SK-N-SH (cell line): ENCODE measurements around the gene LRMDA. TPM values are rescaled to one million over a fixed set of nuclear protein-coding genes. Genes with fewer than 3 reads are reported as not detected.

Source experiments
- CTCF ChIA-PET: fragments of 300-600, 350-600 bp; formaldehyde crosslinking; extraction: SDS; loops from one replicate; lab custom pipeline; 2021; lab: Yijun Ruan, JAX
- POLR2A ChIA-PET: fragments of 350-600 bp; sonication (Branson Sonifier 250); formaldehyde crosslinking; extraction: SDS; loops from one replicate; lab custom pipeline; 2020; ENCODE audit warnings: antibody characterized with exemption, inconsistent platforms; lab: Yijun Ruan, JAX
- DNase-seq: peaks from one replicate; pipeline ENCODE4 v3.0.0; 2012
- H2AFZ ChIP-seq: fragments of 200-600 bp; sonication (generic); 2 replicates; pipeline ENCODE4 v1.8.1; 2016; ENCODE audit warnings: antibody characterized with exemption, mild to moderate bottlenecking, low read depth
- H3F3A ChIP-seq: fragments of 200-600 bp; sonication (generic); replicated peaks from 2 replicates; pipeline ENCODE3; 2016; ENCODE audit warnings: antibody characterized with exemption, mild to moderate bottlenecking; ENCODE audit not compliant: insufficient read depth
- H3K27ac ChIP-seq, 2 experiments: fragments of 200-500 bp in 1 of 2; fragments of 200-600 bp in 1 of 2; sonication (Bioruptor generic) in 1 of 2; sonication (generic), shearing (Covaris generic) in 1 of 2; 2 replicates each; pipeline versions ENCODE4 v1.5.1 to v1.6.1; 2014 to 2016; ENCODE audit warnings: low read depth in 2 of 2, inconsistent platforms in 1 of 2, low read length in 1 of 2, mild to moderate bottlenecking in 1 of 2, mixed read lengths in 1 of 2
- H3K27me3 ChIP-seq: fragments of 200-600 bp; sonication (generic), shearing (Covaris generic); 2 replicates; pipeline ENCODE4 v1.6.1; 2016; ENCODE audit warnings: mixed run types; ENCODE audit not compliant: insufficient read depth
- H3K36me3 ChIP-seq, 2 experiments: fragments of 200-500 bp in 1 of 2; fragments of 200-600 bp in 1 of 2; sonication (Bioruptor generic) in 1 of 2; sonication (generic) in 1 of 2; replicated peaks in 1 of 2; 2 replicates each; pipeline versions ENCODE3 to v1.5.1; 2014 to 2016; ENCODE audit warnings: low read length in 1 of 2, mild to moderate bottlenecking in 1 of 2; ENCODE audit not compliant: insufficient read depth in 2 of 2, control insufficient read depth in 1 of 2
- H3K4me1 ChIP-seq, 2 experiments: fragments of 200-500 bp in 1 of 2; fragments of 200-600 bp in 1 of 2; sonication (Bioruptor generic) in 1 of 2; sonication (generic), shearing (Covaris generic) in 1 of 2; 2 replicates each; pipeline versions ENCODE4 v1.5.1 to v1.6.1; 2014 to 2016; ENCODE audit warnings: low read depth in 1 of 2, low read length in 1 of 2, mixed run types in 1 of 2; ENCODE audit not compliant: insufficient read depth in 2 of 2, control insufficient read depth in 1 of 2
- H3K4me2 ChIP-seq: fragments of 200-600 bp; sonication (generic), shearing (Covaris generic); 2 replicates; pipeline ENCODE4 v1.6.1; 2017; ENCODE audit warnings: mixed run types
- H3K4me3 ChIP-seq, 2 experiments: fragments of 200-500 bp in 1 of 2; fragments of 200-600 bp in 1 of 2; sonication (Bioruptor generic) in 1 of 2; sonication (generic), shearing (Covaris generic) in 1 of 2; 2 replicates each; pipeline versions ENCODE4 v1.5.1 to v1.8.1; 2014 to 2016; ENCODE audit warnings: low read depth in 2 of 2, inconsistent platforms in 1 of 2, low read length in 1 of 2, mild to moderate bottlenecking in 1 of 2, mixed read lengths in 1 of 2, moderate library complexity in 1 of 2
- H3K79me2 ChIP-seq: fragments of 200-600 bp; sonication (generic); 2 replicates; pipeline ENCODE4 v1.8.1; 2017; ENCODE audit warnings: mild to moderate bottlenecking; ENCODE audit not compliant: insufficient read depth
- H3K9ac ChIP-seq: fragments of 200-600 bp; sonication (generic); 2 replicates; pipeline ENCODE4 v1.6.1; 2017; ENCODE audit warnings: mixed run types
- H3K9me2 ChIP-seq: fragments of 200-600 bp; sonication (generic); 2 replicates; pipeline ENCODE4 v1.6.1; 2017; ENCODE audit warnings: mixed run types
- H3K9me3 ChIP-seq: fragments of 200-600 bp; sonication (generic); 2 replicates; pipeline ENCODE4 v1.6.1; 2017; ENCODE audit warnings: mixed run types, mild to moderate bottlenecking, moderate library complexity
- H4K20me1 ChIP-seq: fragments of 200-600 bp; sonication (generic); 2 replicates; pipeline ENCODE4 v1.6.1; 2017; ENCODE audit warnings: mild to moderate bottlenecking, mixed run types; ENCODE audit not compliant: insufficient read depth
- CHD2 ChIP-seq: fragments of 150-350 bp; IDR thresholded peaks from 2 replicates; pipeline ENCODE4 v1.6.1; 2018; ENCODE audit warnings: low read length; ENCODE audit not compliant: partially characterized antibody
- FOXM1 ChIP-seq: IDR thresholded peaks from 2 replicates; pipeline ENCODE4 v1.4.0; 2012; ENCODE audit warnings: low read depth, mild to moderate bottlenecking
- NRF1 ChIP-seq: IDR thresholded peaks from 2 replicates; pipeline ENCODE4 v1.6.1; 2012; ENCODE audit warnings: low read depth, mild to moderate bottlenecking, low read length
- REST ChIP-seq: IDR thresholded peaks from 2 replicates; pipeline ENCODE4 v1.6.1; 2012; ENCODE audit warnings: mild to moderate bottlenecking, low read depth, low read length, moderate library complexity
- SMC3 ChIP-seq: IDR thresholded peaks from 2 replicates; pipeline ENCODE4 v1.6.1; 2012; ENCODE audit warnings: low read depth, low read length, improper control_type of control experiment
- USF1 ChIP-seq: IDR thresholded peaks from 2 replicates; pipeline ENCODE4 v1.4.0; 2012; ENCODE audit warnings: low read depth, borderline replicate concordance
- USF2 ChIP-seq: fragments of 150-350 bp; IDR thresholded peaks from 2 replicates; pipeline ENCODE4 v1.6.1; 2017; ENCODE audit warnings: antibody characterized with exemption, low read length, low read depth, borderline replicate concordance
- WGBS: methylation state at CpG from one replicate; pipeline ENCODE4 v1.1.6; 2017; ENCODE audit warnings: low lambda C conversion rate; 5-methylcytosine and 5-hydroxymethylcytosine counted together
- polyA plus RNA-seq, 3 experiments: library from polyadenylated mRNA; depleted of rRNA; stranded (reverse); fragments of >200 nt; gene quantifications; 2 replicates each; pipeline ENCODE4 v1.2.3, GENCODE V29; 2012

Gene LRMDA
- polyA plus RNA-seq, 1 of the 3 experiments (the other 2 are of a cell fraction): 0.95 TPM

- TF ChIP-seq USF2 (no peak), NRF1 (no peak), FOXM1 (no peak), CHD2 (no peak)
Observed at GRCh38 chr10:76211691-76212090, 780.3 kb downstream of the LRMDA start (continued).

GRCh38 chr10:76213876-76214275 lies 782.5 kb downstream of the LRMDA start:
- WGBS: 67% methylated on average over 2 of the region's 2 CpGs
- Histone ChIP-seq H3K79me2 (no peaks in the 10 kb centered on the region), H3K4me2 (no peak overlapping the region), H3K9me2 (no peaks in the 10 kb centered on the region), H3K36me3 (no peaks in the 10 kb centered on the region), H3K4me1 (peaks cover 0 to 11% of the 10 kb centered on the region in 2 experiments; a peak in 2 of 4 replicates), H4K20me1 (no peaks in the 10 kb centered on the region), H3K27ac (no peak overlapping the region), H3F3A (no peaks in the 10 kb centered on the region), H3K4me3 (no peak overlapping the region), H2AFZ (no peak overlapping the region), H3K9me3 (no peaks in the 10 kb centered on the region), H3K9ac (no peak overlapping the region)
- ChIA-PET POLR2A (no interaction called here), CTCF (interaction anchor here (1.3 kb wide), 1 partner anchor 10 kb away, joined by 3 read pairs; no protein-coding TSS in a partner anchor)
- DNase-seq: no peak
- no peak for TF ChIP-seq USF2
- TF ChIP-seq REST: no peak
- no peak for TF ChIP-seq SMC3
- TF ChIP-seq USF1: no peak
- TF ChIP-seq, all 33 proteins: peak for 0
- no peaks in the 10 kb centered on the region for H3K27me3 ChIP-seq
